Measurements from ENCODE around the gene TPPP.
"Not testable (repeated sequence)": the region's sequence is repeated elsewhere in the genome, so short reads cannot be mapped to it uniquely, and the experiment has no call there.

Gene TPPP

DNA sequence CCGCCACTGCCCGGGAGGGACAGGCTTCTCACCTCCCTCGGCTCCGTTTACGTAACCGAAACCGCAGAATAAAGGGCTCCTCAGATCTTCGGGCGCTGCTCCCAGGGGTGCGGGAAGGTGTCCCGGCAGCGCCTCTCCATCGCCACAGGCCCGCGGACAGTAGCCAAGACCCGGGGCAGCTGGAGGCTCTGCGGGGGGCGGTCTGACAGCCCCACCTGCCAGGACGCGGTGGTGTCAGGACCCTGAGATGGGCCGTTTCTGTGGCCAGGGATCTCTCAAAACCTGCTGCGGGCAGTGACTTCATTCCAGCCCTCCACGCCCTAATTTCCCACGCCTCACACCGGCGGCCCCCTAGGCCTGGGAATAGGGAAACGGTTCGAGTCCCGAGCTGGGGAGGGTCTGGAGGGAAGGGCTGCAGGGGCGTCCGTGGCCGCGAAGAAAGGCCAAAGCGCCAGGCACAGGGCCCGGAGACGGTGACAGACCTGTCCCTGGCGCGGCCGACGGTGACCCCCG is 567 bp downstream of the TPPP start:
- DNase-seq = not testable (repeated sequence)

DNA sequence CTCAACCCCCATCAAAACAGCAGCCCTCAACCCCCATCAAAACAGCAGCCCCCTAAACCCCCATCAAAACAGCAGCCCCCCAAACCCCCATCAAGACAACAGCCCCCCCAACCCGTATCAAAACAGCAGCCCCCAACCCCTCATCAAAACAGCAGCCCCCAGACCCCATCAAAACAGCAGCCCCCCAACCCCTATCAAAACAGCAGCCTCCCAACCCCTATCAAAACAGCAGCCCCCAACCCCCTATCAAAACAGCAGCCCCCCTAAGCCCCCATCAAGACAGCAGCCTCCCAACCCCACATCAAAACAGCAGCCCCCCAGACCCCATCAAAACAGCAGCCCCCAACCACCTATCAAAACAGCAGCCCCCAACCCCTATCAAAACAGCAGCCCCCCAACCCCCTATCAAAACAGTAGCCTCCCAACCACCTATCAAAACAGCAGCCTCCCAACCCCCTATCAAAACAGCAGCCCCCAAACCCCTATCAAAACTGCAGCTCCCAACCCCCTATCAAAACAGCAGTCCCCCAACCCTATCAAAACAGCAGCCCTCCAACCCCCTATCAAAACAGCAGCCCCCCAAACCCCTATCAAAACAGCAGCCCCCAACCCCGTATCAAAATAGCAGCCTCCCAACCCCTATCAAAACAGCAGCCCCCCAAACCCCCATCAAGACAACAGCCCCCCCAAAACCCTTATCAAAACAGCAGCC is 1.2 kb downstream of the TPPP start:
- DNase-seq = no peak

DNA sequence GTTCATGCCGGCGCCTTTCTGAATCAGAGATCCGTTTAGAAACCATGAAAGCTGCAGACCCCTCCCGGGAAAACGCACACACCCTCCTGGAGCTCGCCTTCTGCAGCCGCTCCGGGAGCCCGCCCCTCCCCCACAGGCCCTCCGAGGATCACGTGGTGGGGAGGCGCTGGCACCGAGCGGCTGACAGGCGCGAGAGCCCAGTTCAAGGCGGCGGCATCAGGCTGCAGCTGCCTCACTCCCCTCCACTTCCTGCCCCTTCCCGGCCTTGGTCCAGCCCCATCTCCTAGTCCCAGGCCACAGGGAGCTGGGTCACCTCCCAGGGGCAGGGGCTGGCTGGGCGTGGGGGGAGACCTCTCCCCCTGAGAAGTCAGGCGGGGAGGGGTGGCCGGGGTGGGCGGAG is 2.1 kb downstream of the TPPP start:
- DNase-seq = not testable (repeated sequence)

DNA sequence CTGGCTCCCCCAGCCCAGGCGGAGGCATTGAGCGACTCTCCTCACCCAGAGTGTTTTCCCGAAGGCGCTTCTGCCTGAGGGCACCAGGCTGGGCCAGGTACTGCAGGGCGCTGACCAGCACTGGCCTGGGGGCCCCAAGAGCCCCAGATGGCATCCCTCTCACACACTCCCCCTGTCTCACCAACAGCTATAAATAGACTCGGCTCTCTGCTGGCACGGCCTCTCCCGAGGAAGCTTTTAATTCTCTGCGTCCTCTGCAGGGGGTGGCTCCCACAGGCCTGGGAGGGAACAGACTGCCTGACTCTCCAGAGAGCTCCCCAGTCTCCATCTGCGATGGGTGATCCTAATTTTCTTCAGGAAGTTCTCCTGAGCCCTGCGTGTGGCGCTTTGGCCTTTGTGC is 2.9 kb downstream of the TPPP start:
- DNase-seq = not testable (repeated sequence)

DNA sequence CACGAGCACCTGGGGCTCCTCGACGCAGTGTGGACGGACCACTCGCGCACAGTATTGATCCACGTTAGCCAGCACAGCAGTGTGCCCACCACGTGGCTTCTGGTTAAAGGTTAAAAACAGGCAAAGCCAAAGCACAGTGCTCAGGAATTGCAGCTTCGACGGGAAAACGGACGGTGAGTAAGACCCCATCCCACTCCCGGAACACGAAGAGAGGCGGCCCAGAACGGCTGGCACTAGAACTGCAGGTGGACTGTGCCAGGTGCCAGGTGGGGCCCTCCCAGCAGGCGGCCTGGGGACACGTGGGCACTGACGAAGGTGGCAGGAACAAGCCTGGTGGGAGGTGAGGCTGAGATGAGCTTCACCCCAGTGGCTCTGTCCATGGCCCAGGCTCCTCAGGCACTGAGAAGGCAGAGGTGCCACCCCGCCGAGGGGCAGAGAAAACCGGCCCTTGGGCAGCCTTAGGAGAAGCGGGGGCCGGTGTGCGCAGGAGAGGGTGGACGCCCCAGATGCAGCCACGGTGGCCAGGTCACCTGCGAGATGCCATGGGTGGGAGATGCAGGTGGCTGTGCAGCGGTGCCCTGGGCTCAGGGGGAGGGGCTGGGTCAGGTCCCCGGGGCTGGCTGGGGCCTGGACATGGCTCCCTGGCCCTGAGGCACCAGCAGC is 4.7 kb downstream of the TPPP start:
- not testable (repeated sequence) for DNase-seq

DNA sequence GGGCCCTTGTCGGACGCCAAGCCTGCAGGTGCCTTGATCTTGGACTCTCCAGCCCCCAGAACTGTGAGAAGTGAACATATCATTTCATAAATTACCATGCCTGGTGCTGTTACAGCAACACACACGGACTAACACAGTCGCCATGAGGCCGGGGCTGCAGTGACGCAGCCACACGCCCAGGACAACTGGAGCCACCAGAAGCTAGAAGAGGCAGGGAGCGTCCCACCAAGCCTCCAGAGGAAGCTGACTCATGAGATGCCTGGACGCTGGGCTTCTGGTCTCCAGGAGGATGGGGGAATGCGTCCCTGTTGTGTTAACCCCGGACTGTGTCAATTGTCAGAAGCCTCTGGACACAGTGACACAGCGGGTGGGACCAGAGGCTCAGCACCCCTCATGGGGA is 6.2 kb downstream of the TPPP start:
- not testable (repeated sequence) for DNase-seq

DNA sequence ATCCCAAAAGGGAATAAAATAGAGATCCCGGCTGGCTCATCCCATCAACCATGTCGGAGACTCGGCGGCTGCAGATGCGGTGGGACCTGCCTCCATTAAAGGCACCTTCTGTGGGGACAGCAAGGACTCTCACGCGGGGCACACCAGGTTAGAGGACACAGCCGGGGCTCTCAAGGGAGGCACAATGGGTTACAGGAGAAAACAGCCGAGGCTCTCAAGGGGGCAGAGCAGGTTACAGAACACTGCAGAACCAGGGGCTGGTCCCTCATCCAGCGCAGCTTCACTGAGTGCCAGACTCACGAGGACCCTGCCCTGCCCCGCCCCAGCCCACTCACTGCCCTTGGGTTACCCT is 7.0 kb downstream of the TPPP start:
- DNase-seq = not testable (repeated sequence)

DNA sequence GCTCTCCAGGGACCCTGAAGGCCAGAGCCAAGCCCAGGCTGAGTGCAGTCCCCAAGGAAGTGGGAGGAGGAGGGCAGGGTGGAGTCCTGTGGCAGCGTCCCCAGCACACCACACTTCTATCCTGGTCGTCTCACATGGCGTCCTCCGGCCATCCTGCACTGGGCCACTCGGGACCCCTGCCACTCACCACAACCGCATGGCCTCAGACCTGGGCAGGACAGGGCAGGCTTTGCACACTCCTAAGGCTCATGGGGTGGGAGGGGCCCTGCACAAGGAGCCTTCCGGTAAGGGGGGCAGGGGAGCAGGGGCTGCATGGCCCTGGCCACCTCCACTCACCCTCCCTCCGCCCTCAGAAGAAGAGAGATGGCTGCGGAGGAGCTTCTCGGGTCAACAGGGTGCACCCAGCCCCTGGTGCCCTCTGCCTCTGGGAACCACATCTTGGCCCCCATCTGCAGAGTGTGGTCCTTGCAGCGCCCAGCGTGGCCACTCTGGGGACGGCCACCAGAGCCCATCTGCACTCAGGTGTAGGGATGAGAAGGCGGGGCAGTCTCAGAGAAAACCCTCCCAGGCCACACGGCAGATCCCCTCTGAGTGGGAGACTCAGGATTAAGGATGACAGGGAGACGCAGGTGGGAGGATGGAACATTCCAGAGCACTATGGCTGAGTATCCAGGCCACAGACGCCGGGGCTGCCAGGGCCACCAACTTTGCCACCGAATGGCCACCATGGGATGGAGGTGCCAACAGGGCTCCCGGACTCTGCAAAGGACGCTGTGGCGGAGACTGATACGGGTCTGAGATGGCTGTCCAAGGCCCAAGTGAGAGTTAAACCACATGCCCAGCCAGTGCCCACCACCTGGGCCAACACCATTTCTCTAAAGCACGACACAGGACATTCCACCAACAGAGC is 7.6 kb downstream of the TPPP start:
- no peak for DNase-seq

DNA sequence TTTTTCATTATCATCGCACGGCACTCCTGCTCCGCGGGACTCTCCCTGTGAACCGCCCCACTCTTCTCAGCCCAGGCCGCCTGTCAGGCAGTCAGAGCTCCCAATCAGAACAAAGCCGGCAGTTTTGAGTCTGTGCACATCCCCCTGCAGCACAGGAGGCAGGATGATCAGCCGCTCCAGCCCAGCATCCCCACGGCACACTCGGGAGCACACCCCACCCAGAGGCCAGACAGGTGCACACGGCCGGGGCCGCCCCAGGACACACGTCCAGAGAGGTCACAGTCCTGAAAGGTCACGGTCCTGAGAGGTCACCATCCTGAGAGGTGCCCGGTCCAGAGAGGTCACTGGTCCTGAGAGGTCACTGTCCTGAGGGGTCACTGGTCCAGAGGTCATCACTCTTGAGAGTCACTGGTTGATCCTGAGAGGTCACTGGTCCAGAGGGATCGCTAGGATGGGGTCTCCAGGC is 8.4 kb downstream of the TPPP start:
- no peak for DNase-seq

DNA sequence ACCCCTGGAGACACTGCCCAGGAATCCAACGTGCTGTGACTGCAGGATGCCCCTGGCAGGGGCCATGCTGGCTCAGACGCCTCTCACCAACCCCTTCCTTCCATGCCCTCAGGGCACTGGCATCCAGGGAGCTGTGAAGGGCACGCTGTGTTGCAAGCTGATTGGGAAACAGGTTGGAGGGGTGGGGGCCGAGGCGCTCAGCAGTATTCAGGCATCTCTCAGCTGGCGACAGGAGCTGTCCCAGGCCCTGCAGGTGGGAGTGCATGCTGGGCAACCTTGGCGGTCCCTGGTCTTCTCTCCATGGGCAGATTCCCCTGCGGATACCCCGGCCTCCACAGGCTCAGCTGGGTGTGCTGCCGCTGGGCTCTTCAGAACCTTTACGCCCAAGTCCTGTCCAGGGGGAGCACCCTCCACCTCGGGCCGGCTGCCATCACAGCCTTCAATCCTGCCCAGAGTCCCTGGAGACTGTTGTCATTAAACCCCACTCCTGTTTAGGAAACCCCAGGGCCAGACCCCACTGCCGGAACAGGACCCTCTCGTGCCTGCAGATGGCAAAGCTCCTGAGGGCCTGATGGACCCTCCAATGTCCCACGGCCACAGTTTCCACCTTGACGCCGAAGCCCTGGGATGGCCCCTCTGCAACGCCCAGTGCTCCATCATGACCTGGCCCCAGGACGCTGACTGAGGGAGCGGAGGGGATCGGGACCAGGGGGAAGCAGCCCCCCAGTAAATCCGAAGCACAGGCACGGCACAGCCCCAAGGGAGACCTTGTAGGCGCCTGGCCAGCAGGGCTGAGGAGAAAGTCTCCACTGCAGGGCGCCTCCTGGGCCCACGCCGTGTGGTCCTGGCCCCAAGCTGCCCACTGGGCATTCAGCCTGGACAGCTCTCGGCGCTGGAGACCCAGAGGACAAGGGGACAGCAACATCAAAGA is 9.3 kb downstream of the TPPP start:
- no peak for DNase-seq

DNA sequence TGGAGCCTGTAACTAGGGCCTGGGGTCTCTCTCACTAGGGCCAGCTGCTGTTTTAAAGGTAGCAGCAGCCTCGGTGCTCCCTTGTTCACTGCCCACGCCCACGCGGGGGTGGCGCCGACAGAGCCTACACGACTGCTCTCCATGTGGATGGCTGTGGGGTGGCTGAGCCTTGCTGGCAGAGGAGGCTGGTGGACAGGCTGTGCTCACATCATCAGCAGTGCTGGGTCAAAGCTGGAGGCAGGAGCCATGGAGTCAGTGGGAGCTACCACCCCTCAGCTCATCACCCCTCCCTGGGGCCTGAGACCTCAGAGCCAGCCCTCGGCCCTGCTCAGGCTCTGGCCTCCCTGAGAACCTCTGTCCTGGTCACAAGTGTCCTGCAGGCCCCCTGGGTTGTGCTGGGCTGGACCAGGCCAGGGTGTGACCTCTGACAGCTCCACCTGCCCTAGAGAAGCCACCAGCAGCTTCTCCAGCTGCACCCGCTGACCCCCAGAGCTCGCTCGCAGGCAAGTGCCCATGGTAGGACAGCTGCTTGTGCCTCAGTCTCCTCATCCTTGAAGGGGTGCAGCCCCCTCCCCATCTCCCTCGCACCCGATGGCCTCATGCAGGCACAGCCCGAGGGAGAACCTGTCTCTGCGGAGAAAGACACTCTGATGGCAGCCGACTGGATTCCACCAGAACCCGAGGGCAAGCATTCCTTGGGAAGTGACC is 10.3 kb downstream of the TPPP start:
- not testable (repeated sequence) for DNase-seq

DNA sequence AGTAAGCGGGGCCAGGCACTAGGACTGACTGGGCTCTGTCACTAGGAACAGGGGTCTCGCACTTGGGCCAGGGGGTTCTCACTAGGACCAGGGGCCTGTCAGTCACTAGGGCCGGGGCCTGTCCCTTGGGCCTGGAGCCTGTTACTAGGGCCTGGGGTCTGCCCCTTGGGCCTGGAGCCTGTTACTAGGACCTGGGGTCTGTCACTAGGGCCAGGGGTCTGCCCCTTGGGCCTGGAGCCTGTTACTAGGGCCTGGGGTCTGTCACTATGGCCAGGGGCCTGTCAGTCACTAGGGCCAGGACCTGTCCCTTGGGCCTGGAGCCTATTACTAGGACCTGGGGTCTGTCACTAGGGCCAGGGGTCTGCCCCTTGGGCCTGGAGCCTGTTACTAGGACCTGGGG is 10.9 kb downstream of the TPPP start:
- DNase-seq = not testable (repeated sequence)

DNA sequence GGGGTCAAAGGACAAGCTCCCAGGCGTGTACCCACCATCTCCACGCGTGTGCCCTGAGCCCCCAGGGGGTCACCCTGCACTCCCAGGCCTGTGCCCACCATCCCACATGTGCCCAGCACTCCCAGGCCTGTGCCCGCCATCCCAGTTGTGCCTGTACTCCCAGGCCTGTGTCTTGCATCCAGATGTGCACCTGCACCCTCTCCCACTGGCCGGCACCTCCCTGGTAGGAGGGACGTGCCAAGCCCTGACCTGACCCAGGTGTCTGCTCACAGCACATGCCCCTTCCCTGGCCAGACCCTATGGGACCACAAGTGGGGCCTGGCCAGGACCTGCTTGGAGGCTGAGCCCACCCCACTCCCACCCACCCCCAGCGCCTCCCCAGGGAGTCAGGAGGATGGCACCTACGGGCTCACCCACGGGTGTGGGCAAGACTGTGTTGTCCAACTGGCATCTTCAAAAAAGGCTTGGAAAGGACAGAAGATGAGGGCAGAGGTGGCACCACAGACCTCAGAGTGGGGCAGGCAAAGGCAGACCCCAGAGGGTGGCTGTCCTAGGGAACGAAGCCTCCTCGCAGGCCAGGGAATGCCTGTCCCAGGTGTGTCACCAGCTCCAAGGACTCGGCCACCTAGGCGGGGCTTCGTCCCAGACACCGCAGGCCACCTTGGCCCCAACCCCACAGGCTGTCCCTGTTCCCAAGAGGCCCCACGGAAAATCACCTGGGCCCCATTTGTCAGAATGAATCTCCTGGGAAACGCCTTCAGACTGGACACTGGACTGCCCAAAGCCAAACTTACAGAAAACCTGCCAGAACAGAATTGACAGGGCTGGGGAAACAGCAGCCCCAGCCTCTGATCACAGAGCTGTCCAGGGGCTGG is 11.6 kb downstream of the TPPP start:
- DNase-seq = not testable (repeated sequence)

DNA sequence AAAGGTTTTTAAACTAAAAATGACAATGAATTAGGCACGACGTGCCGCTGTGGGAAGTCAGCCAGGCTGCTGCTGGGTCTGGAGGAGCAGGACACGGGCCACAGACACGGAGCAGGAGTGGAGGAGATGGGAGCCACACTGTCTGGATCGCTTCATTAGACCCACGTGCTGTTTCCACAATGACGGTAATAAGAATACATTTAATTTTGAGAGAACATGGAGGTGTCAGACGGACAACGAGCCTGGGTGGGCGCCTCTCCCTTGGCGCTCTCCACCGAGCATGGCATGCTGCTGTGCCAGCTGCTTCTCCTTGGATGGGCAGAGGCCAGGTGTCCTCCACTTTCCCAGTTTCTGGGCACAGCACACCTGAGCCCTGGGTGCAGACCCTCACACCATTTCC is 12.3 kb downstream of the TPPP start:
- DNase-seq = not testable (repeated sequence)

DNA sequence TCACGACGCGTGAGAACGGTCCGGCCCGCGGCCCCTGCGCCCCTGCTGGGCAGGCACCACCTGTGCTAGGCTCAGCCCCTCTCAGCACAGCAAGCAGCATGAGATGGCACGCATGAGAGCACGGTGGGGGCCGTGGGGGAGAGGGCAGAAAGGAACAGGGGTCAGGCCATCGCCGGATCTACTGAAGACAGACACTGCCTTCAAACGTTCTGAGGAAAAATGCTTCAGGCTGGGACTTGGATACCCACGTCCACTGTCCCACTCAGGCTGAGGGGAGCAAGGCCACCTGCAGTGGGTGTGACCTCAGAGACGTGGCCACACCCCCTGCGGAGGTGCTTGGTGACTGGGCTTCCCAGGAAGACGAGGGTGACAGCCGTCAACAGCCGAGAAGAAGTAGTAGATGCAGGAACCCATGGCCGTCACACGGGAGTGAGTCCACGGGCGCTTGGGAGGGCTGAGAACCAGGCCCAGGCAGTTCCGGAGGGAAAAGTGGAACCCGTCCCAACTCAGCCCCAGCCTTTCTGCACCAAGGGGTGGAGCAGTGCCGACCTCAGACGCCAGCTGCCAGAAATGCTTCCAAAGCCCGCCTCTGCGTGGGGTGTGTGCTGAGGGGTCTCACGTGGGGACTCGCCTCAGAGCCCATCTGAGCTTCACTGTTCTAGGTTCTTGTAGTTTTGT is 12.9 kb downstream of the TPPP start:
- DNase-seq = not testable (repeated sequence)

DNA sequence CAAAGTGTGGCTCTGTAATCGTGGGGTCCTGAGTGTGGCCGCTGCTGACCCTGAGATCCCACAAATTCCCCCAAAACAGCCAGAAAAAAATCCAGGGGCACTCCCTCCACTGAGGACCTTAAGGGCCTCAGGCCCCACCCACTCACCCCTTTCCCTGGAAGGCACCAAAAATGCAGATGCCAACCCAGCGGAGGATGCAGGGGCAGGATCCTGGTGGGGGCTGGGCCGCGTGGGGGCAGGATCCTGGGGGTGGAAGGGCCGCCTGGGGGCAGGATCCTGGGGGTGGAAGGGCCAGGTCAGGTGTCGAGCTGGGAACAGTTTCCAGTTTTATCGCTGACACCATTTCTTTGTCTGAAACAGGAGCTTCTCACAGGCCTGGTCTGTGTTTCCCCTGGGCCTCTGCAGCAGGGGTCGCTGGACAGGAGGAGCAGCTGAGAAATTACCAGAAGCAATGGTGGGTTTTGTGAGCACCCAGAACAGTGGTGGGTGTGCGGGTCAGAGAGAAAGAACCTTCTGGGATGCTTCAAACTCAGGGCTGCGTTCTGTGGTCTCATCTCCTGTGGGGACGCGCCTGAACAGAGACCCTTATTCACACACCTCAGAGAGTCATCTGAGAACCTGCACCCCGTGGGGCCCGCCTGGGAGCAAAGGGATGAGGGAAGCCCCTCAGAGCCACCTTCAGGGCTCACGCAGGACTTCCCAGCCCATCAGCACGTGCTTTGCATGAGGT is 13.8 kb downstream of the TPPP start:
- not testable (repeated sequence) for DNase-seq

DNA sequence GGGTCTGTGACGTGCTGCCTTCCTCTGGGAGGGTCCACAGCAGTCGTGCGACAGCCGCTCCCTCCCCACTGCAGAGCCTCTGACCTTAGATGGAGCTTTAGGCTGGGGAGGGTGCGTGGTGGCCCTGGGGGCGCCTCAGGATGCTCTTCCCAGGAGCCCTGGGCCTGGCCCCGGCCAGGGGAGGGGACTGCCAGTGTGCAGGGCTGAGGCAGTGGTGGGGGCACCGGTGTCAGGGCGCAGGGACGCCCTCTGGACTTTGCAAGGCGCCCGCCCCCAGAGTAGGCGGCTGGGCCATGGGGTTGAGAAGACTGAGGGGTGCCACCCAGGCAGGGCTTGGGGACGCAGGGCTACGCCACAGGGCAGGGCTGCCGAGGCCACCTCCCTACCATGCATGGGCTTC is 14.6 kb downstream of the TPPP start:
- not testable (repeated sequence) for DNase-seq

DNA sequence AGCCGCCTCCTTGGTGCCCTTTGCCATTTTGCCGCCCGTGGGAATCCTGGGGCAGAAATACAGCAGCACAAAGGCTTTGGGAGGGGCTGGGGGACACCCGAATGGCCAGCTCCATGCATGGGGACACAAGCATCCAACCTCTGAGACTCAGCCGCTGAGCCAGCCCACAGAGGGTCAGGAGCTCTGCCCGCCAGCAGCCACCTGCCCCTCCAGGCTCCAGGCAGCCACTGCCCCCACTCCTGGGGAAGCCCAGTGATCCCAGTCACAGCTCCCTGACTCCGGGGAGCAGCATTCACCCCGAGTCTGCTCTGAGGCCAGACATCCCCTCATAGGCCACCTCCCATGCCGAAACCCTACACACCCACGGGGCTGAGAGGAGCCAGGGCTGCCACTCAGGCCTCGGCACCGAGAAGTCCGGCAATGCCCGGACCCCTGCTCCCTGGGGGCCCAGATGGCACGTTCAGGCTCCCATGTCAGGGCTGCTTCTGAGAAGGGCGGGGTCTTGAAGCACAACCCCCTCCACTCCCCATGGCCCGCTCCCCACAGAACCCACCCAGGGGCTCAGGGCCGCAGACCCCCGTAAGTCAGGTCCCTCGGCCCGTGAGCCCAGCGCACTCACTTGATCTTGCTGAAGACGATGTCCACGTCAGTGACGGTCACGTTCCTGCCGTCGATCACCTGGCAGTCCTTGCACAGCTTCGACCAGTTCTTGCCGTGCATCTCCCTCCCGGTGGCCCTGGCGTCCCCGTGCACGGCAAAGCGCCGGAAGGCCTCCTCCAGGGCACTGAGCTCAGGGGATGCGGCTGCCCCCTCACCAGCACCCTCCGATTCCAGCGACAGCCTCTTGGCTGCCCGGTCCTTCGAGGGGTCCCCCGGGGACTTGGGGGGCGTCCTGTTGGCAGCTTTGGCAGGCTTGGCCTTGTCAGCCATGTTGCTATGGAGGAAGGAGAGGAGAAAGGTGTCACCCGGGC is 15.7 kb downstream of the TPPP start:
- DNase-seq = no peak

Data from NCI-H146 (cell line).